ENCODE data around the gene ARHGAP27.
A peak's percentile ranks its signal among the peaks of the same experiment; 100 is the strongest.

Gene ARHGAP27

GRCh38 chr17:45408611-45409421 lies 23.9 kb downstream of the ARHGAP27 start:
- DNase-seq = no peak

- DNase-seq = no peak
Measured at GRCh38 chr17:45406107-45406506, 26.6 kb downstream of the ARHGAP27 start.

DNA sequence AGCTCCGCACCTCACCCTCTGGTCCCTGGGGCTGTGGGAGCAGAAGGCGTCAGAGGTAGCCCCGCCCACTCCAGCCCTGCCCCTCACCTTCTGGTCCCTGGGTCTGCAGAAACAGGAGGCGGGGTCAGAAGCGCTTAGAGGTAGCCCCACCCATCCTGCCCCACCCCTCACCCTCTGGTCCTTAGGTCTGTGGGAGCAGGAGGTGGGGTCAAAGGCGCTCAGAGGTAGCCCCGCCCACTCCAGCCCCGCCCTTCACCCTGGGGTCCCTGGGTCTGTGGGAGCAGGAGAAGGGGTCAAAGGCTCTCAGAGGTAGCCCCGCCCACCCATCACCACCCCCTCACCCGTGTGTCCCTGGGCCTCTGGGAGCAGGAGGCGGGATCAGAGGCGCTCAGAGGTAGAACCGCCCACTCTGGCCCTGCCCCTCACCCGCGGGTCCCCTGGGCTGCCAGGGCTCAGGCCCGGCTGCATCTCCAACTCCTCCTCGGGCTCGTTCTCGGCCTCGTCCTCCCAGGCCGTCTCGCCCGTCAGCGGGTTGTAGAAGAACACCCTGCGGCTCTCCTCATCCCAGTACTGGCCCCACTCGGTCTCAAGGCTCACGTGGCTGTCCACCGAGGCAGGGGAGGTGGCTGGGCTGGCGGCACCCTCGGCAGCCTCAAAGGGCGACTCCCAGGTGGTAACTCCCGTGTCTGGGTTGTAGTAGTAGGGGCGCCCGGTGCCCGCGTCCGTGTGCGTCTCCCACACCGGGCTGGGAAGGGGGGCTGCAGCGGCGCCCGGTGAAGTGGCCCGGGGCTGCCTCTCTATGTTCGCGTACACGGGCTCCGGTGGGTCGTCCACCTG lies 27.2 kb downstream of the ARHGAP27 start:
- peak; percentile 24 for DNase-seq

DNA sequence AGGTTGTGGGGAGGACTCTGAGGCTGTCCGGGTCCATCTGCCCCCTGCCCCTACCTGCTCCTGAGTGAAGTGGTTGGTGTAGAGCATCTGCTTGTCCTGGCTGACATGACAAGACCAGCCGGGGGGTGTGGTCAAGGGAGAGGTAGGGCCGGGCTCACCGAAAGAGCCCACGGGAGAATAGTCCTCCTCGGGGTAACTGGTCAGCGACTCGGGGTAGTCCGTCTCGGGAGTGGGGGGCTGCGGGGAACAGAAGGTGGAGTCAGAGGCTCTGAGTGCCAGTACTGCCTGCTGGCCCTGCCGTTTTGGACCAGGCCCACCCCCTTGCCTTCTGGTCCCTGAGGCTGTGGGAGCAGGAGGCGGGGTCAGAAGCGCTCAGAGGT lies 27.8 kb downstream of the ARHGAP27 start:
- no peak for DNase-seq

DNA sequence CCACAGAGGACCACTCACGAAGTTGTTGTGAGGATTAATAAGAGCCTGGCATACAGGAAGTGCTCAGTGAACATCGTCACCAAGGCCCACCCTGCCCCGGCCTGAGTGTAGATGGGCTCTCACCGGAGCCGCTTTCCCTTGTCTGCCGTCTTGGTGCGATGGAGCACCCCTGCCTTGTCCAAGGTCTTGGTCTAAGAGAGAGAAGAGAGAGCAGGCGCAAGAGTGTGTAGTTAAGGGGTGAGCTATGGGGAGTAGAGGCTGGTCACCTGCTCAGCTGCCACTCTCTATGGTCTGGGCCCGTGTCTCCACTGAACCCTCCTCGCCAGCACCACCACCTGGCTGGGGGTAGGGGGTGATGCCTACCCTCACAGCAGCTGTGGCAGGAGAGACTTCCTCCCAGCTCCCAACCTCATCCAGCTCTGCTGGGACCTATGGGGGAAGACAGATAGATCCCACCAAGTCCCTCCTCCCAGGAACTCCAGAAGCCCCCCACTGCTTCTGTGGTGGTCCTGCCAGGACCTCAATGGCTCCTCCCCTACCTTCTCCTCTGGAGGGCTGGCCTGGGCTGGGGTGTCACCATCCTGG lies 28.7 kb downstream of the ARHGAP27 start:
- no peak for DNase-seq

DNA sequence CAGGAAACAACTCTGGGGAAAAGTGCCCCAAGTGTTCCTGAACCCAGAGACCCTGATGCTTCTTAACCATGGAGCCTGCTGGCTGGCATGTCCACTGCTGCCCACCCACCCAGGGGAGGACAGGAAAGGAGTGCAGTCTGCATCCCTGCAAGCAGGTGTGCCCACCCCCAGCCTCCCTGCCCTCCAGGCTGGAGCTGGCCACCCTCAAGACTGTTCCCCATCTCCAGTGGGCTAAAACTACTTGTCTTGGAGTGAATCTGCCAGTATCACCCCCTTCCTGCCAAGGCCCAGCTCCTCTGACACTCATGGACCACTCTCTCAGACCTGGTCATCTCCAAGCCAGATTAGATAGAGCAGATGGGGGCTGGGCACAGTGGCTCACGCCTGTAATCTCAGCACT lies 29.8 kb downstream of the ARHGAP27 start:
- no peak for DNase-seq

DNA sequence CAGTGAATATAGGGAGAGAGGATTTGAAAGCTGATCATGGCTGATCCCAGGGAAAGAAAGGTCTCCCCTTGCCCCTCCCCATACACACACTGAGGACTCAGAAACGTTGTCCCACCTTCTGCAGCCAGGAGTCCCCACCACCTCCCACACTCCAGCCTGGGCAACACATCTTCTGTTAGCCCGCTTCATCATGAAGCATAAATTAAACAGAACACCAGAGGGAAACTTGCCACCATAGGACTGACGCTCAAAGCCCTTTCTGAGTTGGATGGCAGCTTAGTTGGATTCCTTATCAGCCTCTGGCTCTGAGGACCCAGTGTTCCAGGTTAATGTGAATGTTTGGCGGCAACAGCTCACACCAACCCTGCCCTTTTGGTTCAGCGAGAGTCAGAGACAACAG lies 33.9 kb downstream of the ARHGAP27 start:
- DNase-seq = no peak

DNA sequence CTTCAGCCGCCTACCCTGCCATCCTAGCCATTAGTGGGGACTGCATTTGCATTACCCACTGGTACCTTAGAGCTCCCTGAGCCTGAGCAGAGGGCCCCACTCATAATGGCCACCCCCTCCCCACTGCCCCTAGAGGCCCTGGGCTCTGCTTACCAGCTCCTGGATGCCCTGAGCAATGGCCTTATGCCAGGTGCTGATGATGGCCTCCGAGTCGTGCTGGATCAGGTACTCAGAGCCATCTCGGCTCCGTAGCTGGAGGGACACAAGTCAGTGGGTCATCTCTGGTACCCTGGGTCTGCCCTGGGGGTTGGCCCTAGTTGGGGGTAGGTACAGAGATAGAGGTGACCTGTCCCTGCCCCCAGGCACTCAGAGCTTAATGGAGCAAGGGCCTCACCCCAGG lies 34.9 kb downstream of the ARHGAP27 start:
- DNase-seq = no peak

DNA sequence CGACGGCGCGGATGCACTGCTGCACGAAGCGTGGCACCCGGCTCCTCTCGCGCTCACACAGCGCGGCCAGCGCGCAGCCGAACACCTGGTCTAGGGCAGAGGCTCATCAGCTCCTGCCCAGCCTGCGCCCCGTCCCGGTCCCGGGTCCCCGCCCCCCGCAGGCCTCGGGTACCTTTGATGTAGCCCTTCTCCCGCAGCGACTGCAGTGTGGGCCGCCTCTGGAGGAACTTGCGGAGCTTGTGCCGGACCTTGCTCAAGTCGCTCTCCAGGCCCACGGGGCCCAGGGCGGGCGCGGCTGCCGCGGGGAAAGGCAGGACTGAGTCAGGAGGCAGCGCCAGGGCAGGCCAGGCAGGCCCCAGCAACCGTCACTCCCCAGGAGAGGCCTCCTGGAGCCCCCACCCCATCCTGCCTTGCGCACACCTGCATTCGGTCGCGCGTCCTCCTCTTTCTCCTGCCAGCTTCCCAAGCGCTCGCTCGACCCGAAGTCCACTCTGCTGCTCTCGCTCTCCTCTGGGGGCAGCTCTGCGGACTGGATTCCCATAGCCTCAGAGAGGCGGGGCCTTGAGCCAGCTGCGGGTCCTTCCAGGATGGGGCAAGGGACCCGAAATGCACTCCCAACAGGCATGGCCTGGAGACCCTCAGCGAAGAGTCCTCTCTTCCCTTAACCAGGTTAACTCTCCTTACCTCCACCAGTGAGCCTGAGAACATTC lies 36.0 kb downstream of the ARHGAP27 start:
- DNase-seq = no peak

- no peak for DNase-seq
Measured at GRCh38 chr17:45395569-45396415, 36.9 kb downstream of the ARHGAP27 start.

GRCh38 chr17:45394913-45395568 lies 37.6 kb downstream of the ARHGAP27 start:
- DNase-seq = peak; percentile 37

DNA sequence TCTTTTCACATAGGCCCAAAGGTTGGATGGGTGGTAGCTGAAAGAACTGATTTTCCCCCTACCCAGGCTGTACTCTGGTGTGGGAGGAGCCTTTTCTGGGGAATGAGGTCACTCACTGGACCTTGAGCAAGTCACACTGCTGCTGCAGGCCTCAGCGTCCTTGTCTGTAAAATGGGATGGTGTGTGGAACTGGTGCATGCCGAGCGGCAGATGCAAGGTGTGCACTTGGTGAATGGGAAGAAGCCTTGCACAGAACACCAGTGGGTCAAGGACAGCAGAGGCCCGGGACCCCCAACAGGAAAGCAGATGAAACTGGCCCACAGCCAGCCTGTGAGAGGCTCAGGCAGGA lies 38.1 kb downstream of the ARHGAP27 start:
- DNase-seq = no peak

GRCh38 chr17:45394091-45394490 lies 38.6 kb downstream of the ARHGAP27 start:
- no peak for DNase-seq

DNA sequence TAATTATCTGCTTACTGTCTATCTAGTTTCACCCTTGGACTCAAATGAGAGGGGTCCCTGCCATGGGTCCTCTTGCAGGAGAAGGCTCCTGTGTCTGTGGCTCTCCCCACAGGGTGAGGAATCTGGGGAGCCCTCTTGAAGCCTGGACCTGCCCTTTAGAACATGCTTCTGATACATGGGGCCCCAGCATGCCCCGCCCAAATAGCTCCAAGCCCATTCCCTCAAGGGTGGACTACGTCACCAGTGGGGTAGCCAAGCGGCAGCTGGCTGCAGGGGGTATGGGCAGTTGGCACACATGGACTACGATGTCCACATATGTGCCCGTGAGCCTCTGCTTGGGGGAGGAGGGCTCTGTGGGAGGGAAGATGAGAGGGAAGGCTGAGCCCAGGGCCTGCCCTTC lies 39.3 kb downstream of the ARHGAP27 start:
- no peak for DNase-seq

DNA sequence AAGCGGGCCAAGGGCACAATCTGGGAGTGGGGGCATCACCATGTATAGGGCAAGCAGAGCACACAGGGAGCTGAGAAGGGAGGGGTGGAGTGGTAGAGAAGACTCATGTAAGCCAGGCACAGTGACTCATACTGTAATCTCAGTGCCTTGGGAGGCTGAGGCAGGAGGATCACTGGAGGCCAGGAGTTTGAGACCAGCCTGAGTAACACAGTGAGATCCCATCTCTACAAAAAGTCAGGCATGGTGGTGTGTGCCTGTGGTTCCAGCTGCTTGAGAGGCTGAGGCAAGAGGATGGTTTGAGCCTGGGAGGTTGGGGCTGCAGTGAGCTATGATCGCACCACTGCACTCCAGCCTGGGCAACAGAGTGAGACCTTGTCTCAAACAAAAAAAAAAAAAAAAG lies 40.8 kb downstream of the ARHGAP27 start:
- DNase-seq = no peak

GRCh38 chr17:45391291-45391690 lies 41.4 kb downstream of the ARHGAP27 start:
- DNase-seq = no peak

- no peak for DNase-seq
Measured at GRCh38 chr17:45389354-45389753, 43.3 kb downstream of the ARHGAP27 start.

DNA sequence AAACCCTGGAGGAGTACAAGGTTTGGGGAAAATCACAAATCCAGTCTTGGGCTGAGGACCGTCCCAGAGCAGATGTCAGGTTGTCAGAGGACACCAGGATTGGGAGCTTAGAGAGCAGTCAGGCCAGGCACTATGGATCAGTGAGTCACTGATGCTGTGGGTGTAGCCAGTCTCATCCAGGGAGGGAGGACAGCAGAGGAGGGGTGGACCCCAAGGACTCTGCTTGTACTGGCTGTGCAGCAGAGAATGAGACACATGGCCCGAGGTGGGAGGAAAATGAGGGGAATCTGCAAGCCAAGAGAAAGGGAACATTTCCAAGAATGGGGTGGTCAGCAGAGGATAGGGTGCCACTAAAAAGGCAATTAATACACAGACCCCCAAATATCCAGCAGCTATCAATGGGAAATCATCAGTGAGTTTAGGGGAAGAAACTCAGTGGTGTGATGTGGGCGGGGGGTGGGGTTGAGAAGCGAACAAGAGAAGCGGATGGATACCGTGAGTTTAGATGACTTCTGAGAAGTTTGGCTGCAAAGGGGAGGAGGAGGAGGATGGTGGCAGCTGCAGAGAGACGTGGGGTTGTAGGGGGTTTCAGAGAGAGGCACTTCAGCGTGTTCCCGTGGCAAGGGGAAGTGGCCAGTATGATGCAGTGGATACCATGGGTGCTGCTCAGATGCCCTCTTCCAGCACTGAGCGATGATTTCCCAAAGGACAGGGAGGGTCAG lies 43.9 kb downstream of the ARHGAP27 start:
- no peak for DNase-seq

DNA sequence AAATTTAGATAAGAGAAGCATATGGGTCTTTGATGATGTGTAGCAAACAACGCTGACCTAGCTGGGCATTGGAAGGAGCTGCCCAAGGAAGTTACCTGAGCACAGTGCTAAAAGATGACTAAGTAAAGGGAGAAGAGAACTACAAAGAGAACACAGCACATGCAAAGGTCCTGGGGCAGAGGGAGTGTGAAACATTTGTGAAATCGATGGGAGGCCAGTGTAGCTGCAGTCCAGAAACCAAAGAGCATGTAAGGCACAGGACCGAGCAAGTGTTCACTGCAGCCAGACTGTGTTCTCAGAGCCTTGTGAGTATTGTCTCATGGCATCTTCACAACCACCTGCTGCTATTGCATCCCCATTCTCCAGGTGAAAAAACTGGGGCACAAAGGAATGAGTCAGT lies 44.9 kb downstream of the ARHGAP27 start:
- DNase-seq = no peak

- no peak for DNase-seq
Measured at GRCh38 chr17:45386178-45386577, 46.5 kb downstream of the ARHGAP27 start.
